C4-2B (cell line): ENCODE data around the gene TCF12.

Experiments
- H3K27ac ChIP-seq: fragments of 450-650 bp; 2 replicates; pipeline ENCODE4 v1.5.1; 2017
- ZFX ChIP-seq: fragments of 450-650 bp; IDR thresholded peaks from 2 replicates; pipeline ENCODE4 v1.6.1; 2017
- TF ChIP-seq, protein P1 (sequence below): fragments of 450-650 bp; conservative IDR thresholded peaks from 2 replicates; pipeline ENCODE4 v1.5.1; 2017; ENCODE audit warnings: mild to moderate bottlenecking

The TCF12 gene

DNA sequence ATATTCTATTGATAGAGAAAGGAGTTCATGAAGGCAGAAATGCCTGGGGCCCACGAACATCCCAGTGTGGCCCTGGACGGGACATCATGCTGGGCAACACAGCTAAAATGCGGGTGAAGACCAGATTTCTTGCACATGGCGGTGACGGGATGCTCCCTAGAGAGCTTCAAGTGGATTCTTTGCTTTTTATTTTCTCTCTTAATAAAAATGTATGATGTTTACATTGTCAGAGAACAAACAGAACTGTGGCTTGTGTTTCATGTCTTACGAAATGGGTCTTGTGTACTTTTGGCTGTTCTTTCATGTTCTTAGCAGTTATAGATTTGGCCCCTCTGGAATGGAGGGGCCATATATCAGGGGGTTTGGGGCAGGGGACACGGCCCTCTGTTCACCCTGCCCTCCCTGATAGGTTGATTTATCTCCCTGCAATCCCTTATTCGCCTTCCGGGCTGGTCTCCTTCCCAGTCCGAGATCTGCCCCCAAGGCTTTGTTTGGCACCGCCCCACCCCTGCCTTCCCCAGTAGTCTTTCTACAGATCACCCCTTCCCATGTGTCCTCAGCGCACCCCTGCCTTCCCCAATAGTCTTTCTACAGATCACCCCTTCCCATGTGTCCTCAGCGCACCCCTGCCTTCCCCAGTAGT is 389.2 kb downstream of the TCF12 start:
- TF ChIP-seq ZFX, result no peak
- TF ChIP-seq, protein P1, sequence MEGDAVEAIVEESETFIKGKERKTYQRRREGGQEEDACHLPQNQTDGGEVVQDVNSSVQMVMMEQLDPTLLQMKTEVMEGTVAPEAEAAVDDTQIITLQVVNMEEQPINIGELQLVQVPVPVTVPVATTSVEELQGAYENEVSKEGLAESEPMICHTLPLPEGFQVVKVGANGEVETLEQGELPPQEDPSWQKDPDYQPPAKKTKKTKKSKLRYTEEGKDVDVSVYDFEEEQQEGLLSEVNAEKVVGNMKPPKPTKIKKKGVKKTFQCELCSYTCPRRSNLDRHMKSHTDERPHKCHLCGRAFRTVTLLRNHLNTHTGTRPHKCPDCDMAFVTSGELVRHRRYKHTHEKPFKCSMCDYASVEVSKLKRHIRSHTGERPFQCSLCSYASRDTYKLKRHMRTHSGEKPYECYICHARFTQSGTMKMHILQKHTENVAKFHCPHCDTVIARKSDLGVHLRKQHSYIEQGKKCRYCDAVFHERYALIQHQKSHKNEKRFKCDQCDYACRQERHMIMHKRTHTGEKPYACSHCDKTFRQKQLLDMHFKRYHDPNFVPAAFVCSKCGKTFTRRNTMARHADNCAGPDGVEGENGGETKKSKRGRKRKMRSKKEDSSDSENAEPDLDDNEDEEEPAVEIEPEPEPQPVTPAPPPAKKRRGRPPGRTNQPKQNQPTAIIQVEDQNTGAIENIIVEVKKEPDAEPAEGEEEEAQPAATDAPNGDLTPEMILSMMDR, result no peak
- H3K27ac ChIP-seq, result peak overlapping the region; percentile 15; the same call in 1 of the 2 replicates

DNA sequence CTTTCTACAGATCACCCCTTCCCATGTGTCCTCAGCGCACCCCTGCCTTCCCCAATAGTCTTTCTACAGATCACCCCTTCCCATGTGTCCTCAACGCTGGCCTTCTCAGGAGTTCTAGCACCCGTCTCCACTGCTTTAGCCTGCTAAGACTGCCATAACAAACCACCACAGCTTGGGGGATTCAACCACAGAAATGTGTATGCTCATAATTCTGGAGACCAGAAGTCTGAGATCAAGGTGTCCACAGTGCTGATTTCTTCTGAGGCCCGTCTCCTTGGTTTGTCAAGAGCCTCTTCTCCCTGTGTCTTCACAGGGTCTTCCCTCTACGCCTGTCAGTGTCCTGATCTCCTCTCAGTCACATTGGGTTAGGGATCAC is 389.7 kb downstream of the TCF12 start:
- TF ChIP-seq, protein P1, result no peak
- no peak for TF ChIP-seq ZFX
- H3K27ac ChIP-seq, result peak overlapping the region; percentile 15; the same call in 1 of the 2 replicates

DNA sequence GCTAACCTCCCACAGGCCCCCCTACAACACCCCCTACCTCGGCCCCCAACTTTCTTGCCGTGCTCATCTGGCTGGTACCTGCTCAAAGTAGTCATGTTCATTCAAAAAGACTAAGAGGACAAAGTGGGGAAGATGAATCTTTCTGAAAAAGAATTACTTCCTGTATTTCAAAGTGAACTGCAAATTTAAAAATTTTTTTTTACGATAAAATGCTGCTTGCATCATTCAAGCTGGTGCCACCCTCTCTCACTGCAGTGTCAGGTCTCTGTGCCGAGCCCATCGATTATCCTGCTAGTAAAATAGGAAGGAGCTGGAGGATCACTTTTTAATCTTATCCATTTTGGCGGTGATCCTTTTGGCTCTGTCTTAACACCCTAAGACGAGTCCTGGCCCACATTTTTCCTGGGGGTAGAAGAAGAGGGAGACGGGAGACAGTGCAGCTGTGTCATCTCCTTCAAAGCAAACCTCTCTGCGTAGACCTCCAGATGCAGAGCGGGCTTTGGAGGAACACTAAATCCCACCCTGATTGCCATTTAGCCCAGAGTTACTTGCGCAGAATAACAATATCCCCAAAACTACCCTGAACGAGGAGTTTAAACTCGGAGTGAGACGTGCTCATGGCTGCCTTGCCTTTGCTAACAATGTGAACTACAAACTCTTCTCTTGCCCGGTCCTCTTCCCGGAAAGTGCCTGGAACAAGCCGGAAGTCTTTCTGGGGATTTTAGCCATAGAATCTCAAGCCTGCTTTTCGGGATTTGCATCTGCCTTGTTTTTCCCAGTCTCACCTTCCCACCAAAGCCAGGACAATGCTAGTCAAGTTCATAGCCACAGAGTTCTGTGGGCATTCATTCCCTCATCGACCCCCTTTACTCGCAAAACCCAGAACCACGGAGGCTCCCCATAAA is 391.7 kb downstream of the TCF12 start:
- no peak overlapping the region for H3K27ac ChIP-seq
- TF ChIP-seq, protein P1, result no peak
- no peak for TF ChIP-seq ZFX

DNA sequence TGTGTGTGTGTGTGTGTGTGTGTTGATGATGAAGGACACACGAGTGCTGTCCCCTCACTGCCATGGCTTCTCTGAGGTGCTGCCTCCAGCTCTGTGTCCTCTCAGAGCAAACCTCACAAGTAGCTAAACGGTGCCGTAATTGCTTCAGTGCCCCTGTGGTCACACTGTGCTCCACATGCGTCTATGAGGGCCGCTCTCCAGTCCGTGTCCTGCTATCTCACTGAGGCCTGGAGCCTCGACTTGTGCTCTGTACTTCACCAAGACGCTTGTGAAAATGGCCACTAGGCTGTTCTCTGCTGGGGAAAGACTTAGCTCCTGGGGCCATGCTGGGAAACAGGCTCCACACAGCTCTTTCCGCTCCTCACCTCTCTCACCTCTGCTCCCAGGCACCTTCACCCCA is 392.4 kb downstream of the TCF12 start:
- TF ChIP-seq ZFX, result no peak
- TF ChIP-seq, protein P1, result no peak
- H3K27ac ChIP-seq, result no peak overlapping the region

DNA sequence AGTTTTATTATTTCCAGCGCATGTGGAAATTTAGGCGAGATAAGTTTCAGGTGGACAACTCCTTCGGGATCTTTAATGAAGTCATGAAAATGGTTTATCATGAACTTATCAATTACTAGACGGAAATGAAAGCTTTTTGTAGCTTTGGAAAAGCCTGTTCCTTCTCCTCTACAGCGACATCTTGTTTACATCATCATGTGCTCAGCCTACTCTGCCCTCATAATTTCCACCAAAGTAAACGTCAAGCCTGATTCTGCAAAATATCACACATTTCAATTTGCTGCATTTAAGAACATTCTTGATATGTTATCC is 393.5 kb downstream of the TCF12 start:
- H3K27ac ChIP-seq, result no peak overlapping the region
- TF ChIP-seq, protein P1, result no peak
- no peak for TF ChIP-seq ZFX

DNA sequence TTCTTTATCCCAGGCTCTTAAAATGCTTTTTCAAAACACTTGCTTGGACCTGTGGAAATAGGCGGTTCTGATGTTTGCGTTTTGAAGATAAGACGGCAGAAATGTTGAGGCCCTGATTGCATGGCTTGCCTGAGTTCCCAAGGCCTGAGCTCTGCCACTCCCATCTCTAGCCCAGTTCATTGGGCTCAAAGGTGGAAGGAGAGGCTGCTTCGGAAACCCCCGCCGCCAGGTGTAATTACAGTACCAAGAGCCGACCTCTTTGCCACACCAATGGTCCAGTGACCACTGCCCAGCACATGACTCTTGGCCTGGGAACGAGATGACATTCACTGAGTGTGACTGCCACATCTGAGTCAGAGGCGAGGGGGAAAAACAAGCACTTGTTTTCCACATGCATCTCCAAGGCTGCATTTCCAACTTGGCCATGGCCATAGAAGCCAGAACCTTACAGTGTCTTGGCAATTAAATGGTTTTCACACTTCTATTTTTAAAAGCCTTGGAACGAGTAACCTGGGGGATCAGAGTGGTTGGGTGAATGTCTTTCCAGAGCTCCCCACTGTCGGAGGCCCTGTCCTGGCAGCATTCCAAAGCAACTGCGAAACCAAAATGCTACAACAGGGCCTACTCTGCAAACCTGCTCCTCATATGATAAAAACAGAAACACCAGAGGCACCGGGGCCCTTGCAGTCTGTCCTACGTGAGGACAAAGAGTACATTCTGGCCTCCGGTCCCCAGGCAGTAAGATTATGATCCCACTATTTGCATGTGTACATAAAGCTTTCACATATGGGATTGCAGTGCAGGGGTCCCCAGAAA is 394.1 kb downstream of the TCF12 start:
- H3K27ac ChIP-seq, result no peak overlapping the region
- no peak for TF ChIP-seq ZFX
- TF ChIP-seq, protein P1, result no peak

DNA sequence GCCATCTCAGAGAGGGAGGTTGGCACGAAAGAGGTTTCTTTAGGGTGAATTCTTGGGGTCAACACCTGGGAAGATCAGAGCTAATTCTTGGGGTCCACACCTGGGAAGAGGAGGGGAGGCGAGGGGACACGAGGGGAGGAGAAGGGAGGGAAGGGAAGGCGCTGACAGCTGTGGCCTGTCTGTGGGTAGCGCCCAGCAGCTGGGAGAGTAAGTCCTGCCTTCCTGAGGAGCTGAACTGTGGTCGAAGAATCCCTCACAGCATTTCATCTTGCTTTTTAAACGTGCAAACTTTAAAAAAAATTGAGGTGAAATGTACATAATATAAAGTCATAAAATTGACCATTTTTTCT is 394.7 kb downstream of the TCF12 start:
- TF ChIP-seq, protein P1, result no peak
- TF ChIP-seq ZFX, result no peak
- no peak overlapping the region for H3K27ac ChIP-seq
